Measurements from ENCODE around the gene BCL2L2.

GRCh38 chr14:23355871-23356435, 49.3 kb downstream of the BCL2L2 start:
- TF ChIP-seq CTCF (IDR thresholded peaks at IDR 0.05; ENCODE audit: poor library complexity) (no peak), EZH2 (IDR thresholded peaks at IDR 0.05; ENCODE audit: borderline replicate concordance) (no peak)

Data from hepatocyte (in vitro differentiated cells).